Activated CD4-positive, alpha-beta T cell treated with anti-CD3 and anti-CD28 coated beads, Interleukin-2, amount 50 U/mL, for 24 hours (primary cell): ENCODE data around the gene MYH9.
"Not testable (repeated sequence)": the region's sequence is repeated elsewhere in the genome, so short reads cannot be mapped to it uniquely, and the experiment has no call there.

Source experiments
- DNase-seq, 2 donors: peaks; one replicate each; pipeline ENCODE4 v3.0.0-alpha.2; 2020; ENCODE audit warnings: low read depth in 1 of 2, low spot score in 1 of 2

The MYH9 gene

DNA sequence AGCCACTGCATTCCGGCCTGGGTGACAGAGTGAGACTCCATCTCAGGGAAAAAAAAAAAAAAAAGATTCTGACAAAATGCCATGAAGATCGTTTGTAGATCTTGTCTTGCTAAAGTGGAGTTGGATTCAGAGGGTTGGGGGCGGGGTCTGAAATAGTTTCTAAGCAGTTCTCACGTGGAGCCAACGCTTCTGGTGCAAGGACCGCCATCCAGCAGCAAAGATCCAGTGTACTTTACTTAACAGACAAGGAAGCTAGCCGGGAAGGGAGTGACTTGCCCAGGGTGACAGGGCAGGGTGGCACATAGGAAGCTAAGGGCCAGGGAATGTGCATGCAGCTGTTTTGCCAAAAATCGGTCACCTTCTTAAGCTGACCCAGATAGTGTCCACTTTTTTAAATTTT lies 107.4 kb downstream of the MYH9 start:
- no peak for DNase-seq

DNA sequence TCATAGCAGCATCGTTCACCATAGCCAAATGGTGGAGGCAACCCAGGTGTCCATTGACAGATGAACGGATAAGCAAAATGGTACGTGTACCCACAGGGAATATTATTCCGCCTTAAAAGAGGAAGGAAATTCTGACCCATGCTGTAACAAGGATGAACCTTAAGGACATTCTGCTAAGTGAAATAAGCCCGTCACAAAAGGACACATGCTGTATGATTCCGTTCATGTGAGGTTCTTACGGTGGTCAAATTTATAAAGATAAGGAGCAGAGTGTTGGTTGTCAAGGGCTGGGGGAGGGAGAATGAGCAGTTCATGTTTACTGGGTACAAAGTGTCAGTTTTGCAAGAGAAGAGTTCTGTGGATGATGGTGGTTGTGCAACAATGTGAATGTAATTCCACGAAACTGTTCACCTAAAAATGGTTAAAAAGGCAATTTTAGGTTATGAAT lies 108.5 kb downstream of the MYH9 start:
- no peak for DNase-seq

DNA sequence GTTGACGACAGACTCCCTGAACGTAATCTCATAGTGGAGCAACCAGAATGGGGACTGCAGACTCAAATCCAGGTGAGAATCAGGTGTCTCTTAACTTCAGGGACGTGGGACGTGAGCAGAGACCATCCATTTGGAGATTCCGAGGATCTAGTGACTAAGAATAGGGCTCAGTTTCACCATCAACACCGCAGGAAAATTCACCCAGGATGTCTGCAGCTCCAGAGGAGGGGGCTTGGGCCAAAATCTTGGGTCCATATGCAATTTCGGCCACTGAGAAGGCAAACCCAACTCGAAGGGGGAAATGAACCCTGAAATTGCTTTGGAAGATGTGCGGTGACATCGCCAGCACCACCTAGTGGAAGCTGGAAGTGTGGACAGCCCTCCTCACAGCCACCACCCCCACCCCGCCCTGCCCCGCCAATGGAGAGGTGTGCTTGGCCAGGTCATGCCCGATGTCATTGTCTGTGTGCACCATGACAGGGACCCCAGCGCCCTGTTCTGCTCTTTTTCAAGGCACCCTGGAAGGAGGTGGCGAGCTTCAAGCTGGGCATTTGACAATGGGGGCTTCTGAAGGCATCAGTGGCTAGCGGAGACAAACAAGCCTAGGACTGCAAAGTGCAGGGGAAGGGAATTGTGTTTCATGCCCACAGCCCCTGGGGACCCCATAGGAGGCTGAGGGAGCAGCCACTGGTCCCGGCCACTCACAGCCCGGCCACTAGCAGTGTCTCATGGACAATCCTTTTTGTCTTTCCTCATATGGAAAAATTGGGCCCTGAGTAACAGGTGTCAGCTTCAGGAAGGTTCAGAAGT lies 110.1 kb downstream of the MYH9 start:
- peak; percentile 52 for DNase-seq

DNA sequence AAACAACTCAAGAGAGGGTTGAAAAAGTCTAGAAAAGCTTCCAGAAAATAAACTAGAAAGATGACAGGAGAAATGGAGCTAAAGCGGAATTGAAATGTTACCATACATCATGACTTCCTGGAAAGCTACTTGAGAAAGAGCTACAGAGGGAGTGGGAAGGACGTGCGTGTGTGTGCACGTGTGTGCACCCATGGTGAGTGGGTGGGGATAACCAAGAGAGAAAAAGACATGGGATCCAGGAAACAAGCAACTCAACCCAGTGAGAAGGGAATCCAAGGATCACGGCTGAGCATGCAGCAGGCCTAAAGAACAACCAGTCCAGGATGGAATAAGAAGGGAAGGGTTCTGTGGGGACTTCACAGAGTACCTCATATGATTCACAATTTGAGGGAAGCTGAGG lies 113.2 kb downstream of the MYH9 start:
- no peak for DNase-seq

DNA sequence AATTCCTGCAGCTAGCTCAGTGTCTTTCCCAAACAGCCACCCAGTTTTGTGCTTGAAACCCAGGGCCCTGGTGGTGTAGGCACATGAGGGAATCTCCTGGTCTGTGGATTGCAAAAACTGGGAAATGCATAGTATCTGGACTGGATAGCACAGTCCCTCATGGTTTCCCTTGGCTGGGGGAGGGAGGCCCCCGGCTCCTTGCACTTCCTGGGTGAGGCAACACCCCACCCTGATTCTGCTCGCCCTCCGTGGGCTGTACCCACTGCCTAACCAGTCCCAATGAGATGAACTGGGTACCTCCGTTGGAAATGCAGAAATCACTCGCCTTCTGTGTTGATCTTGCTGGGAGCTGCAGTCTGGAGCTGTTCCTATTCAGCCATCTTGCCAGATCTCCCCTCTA lies 115.8 kb downstream of the MYH9 start:
- not testable (repeated sequence) for DNase-seq

DNA sequence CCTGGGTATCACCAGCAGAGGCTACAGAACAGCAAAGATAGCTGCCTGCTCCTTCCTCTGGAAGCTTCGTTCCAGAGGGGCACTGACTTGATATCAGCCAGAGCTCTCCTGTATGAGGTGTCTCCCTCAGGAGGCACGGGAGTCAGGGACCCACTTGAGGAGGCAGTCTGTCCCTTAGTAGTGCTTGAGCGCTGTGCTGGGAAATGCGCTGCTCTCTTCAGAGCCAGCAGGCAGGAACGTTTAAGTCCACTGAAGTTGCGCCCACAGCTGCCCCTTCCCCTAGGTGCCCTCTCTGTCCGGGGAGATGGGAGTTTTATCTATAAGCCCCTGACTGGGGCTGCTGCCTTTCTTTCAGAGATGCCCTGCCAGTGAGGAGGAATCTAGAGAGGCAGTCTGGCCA lies 116.5 kb downstream of the MYH9 start:
- not testable (repeated sequence) for DNase-seq

DNA sequence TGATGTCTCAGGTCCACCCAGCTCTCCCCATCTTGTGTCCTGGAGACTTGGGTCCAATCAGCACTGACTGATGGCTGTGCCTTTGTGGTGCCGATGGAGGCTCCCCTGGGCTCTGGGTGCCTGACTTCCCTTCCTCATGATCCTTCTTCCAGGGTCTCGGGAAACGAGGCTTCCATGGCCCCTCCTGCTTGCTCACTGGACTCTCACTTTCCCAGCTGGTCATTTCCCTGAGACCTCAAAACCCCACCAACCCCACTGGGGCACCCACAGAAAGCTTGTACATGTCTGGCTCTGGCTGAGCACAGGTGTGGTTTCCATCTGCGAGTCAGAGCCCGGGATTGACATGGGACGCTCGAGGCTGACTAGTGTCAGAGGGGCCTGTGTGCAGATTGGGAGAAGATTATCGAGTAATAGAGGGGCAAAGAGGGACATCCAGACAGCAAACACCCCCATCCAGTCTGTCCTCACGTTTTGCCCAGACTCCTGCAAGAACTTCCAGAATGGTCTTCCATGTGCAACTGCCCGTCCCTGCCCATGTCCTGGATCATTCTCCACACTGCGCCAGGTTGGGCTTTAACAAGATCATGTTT lies 119.8 kb downstream of the MYH9 start:
- DNase-seq = no peak

DNA sequence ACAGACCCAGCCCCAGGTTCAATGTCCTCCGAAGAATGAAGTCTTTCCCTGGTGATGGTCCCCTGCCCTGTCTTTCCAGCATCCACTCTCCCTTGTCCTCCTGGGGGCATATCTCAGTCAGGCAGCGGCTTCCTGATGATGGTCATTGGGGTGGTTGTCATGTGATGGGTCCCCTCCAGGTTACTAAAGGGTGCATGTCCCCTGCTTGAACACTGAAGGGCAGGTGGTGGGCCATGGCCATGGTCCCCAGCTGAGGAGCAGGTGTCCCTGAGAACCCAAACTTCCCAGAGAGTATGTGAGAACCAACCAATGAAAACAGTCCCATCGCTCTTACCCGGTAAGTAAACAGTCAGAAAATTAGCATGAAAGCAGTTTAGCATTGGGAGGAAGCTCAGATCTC lies 120.7 kb downstream of the MYH9 start:
- no peak for DNase-seq

DNA sequence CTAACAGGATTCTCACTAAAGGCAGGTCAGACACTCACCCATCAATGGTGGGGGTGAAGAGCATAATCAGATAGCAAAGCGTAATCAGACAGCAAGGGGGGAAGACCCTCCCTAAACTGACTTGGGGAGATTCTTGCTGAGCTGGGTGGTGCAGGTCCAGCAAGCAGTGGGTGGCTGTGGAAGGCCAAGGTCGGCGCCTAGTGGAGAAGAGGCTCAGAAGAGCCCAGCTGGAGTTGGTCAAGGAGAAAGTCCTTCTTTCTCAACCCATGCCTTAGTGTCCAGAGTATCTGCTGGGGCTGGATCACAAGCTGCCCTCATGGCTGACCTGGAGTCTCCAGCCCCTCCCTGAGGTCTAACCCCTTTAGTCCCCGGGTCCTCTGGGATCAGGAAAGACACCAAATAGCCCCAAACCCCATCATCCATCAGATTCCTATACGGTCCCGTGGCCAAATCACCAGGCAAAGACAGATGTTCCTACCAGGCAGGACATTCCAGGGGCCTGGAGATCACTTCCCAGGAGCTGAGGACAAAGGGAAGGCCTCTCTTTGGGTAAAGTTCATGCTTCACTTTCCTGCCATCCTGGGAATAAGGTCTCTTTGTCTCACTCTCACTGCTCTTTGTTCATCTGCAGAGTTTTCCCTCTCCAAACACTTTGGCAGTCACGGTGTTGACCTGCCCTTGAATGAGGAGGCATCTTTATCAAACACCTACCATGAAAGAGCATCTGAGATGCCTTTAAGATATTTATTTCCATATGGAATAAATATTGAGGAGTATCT lies 123.7 kb downstream of the MYH9 start:
- not testable (repeated sequence) for DNase-seq

DNA sequence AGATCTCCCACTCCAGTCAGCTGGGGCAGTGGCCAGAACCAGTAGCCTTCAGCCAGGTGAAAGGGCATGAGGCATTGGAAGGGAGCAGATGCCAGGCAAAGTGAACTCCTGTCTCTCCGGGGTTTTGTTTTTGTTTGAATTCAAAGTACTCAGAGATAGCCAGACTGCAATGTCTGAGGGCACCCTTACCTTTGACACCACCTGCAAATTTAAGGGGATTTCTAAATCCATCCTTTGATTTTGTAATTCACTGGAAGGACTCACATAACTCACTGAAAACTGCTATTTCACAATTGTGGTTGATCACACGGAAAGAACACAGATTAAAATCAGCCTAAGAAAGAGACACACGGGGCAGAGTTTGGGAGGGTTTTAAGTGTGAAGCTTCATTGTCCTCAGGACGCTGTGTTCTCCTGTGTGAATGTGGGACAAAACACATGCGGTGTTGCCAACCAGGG lies 124.5 kb downstream of the MYH9 start:
- DNase-seq = not testable (repeated sequence)

DNA sequence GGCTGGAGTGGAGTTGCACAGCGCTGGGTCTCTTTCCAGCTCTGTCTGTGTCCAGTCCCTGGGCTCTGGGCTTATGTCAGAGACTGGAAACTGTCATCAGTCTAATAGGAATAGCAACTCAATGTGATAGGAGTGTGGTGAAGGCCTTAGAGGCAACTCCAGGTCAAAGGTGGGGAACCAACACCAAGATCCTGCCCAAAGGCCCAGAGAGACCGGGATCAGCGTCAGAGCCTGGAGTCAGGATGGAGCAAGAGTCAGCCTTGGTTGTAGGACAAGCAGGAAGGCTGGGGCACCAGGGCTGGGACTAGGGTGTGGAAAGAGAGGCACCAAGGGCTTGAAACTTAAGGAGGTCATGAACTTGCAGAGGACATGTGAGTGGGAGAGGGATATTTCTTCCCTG lies 125.5 kb downstream of the MYH9 start:
- DNase-seq = not testable (repeated sequence)

DNA sequence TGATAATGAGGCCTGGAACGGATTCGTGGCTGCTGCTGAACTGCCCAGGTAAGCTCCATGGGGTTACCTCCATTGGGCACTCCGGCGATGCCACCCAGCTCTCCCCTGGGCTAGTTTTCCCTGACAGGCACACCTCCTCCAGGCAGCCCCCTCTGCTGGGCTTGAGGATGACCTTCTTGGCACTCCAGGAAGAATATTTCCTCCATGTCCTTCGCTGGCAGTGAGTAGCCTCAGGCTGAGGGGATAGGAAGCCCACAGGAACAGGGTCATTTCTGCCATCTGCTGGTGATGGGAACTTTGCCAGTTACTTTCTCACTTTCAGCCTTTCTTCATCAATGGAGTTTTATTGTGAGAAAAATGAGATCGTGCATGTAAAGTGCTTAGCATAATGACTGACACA lies 126.1 kb downstream of the MYH9 start:
- not testable (repeated sequence) for DNase-seq

DNA sequence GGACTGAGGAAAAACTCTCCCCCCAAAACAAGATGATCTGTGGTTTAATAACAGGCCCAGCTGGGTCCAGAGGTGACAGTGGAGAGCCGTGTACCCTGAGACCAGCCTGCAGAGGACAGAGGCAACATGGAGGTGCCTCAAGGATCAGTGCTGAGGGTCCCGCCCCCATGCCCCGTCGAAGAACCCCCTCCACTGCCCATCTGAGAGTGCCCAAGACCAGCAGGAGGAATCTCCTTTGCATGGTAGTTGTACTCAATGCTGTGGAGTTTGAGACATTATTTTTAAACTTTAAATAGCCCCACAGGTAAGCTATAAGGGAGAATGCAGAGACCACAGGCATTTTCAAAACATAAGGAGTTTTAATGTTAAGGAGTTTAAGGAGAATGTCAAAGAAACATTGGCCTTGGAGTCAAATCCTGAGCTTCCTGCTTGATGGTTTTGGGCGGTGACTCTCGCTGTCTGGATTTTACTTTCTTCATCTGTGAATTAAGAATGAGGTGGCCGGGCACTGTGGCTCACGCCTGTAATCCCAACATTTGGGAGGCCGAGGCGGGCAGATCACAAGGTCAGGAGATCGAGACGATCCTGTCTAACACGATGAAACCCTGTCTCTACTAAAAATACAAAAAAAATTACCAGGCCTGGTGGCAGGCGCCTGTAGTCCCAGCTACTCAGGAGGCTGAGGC lies 128.0 kb downstream of the MYH9 start:
- DNase-seq = no peak

DNA sequence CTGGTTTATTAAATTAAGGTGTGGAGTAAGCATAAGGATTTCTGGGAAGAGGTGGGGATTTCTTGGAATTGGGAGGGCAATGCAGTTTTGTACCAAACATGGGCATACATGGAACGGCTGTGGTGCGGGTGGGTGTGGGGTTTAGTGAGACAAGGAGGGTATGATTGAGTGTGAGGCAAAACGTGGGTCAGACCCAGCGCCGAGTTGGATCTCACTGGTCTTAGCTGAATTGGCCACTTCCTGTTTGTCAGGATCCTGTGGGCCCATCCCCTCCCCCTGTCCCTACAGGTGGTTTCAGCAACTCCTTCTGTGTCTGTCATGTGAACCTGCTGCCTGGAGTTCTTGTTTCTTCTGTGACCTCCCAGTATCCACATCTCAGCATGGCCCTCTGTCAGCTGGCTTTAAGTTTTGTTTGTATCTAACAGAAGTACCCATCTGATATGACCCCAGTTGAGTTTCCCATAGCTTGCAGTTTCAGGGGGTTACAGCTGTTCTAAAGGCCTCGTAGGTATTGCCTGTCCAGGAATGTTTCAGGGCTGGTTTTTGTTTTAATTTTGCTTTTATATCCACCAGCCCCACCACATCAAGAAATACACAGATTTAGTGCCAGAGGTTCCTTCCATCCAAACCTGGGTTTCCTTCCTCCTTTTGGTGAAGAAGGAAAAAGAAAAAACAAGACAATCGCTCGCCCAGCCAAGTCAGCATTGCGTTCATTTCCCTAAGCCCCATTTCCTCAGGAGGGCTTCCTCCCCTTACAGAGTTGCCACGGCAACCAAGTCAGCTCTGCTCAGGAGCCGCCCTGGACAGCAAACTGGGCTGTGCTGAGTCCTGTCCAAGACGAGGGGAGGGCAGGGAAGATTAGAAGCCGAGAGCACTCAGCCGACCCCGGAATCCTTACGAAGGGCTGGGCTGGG lies 128.8 kb downstream of the MYH9 start:
- no peak for DNase-seq

DNA sequence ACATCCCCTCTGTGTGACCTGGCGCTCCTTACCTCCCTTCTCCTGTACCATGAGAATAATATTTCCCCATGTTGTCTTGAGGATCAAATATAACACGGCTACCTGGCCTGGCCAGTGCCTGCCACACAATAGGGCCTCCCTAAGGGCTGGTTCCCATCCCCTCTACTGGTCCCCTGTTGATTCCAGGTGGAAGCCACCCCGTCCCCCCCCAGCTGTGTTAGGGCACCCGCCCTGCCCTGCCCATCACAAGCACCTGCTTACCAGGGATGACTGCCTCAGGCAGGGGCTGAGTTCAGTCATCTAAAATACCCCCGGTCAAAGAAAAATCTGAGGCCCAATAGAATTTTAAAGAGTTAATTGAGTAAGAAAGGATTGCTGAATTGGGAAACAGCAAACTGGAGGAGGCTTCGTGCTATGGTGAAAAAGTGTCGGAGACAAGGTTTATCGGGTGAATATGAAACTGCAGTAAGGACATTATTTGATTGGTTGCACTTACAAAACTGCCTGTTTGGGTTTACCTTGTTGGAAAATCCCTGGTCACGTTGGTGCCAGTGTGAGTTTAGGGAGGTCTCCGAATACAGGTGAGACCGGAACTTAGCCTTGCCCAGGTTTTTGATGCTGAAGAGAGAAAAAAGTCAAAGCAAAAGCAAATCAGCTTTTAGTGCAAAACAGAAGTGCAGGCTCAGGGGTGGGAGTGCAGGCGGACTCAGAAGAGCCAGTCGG lies 129.7 kb downstream of the MYH9 start:
- no peak for DNase-seq

DNA sequence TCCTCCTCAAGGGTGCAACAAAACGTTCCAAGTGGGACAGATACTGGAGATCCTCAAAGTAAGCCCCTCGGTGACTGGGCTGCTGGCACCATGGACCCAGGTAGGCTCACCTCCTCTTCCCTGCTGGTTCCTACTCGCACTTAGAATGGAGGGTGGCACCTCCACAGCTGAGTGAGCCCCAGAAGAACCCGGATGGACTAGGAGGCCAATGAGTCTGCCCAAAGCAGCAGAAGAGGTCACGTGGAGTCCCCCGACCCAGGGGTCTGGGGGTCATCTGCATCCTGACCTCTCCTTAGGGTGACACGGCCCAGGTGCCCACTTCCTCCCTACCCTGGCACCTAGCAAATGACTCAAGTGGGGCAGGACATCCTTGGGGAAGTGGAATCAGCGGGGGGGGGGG lies 130.5 kb downstream of the MYH9 start:
- DNase-seq = no peak

DNA sequence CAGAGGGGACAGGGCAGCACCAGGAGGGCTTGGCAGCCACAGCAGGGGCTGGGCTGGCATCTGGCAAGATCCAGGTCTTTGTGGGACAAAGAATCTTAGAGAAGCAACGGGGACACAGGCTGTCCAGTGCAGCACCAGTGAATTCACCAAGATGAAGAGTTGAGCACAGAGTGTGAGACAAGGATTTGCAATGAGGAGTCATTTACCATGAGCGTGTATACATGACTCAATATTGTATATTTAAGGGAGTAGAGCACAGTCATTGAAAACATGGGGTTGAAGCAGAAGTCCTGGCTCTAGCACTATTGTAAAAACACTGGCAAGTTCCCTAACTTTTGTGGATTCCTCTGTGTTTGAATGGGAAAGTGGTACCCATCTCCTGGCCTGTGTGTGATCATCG lies 131.3 kb downstream of the MYH9 start:
- no peak for DNase-seq

DNA sequence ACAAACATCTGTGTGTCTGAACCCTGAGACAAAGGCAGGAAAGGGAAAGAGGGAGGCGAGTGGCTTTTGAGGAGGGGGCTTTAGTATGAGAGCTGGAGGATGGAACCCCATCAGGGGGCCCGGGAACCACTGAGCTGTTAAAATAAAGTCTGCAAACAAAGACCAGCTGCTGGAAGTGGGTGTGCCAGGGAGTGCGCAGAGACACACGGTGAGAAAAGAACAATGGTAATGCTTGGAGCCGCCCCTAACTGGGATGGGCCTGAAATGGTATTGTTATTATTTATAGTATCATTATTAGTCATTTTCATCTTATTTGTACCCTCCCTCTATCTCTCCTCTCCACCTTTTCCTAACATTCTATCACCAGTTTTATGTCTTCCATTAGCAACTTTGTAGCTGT lies 132.2 kb downstream of the MYH9 start:
- not testable (repeated sequence) for DNase-seq
